HepG2 (cell line): Measurements from ENCODE around the gene TMEM270. TPM values are rescaled to one million over a fixed set of nuclear protein-coding genes. Genes with fewer than 3 reads are reported as not detected.

Experiments used
- BORCS8-MEF2B ChIP-seq: sonication (generic); formaldehyde crosslinking; IDR thresholded peaks from 2 replicates; pipeline ENCODE4 v1.8.0; 2022; ENCODE audit warnings: mild to moderate bottlenecking, missing genetic modification reagents
- CTCF ChIP-seq: sonication (generic); formaldehyde crosslinking; IDR thresholded peaks from 2 replicates; pipeline ENCODE4 v1.5.0; 2020; ENCODE audit warnings: mild to moderate bottlenecking, missing genetic modification reagents, moderate library complexity
- GATAD2A ChIP-seq: IDR thresholded peaks from 2 replicates; pipeline ENCODE4 v1.6.1; 2016
- NR2F6 ChIP-seq, 2 experiments: IDR thresholded peaks; 2 replicates each; pipeline ENCODE4 v1.6.1; 2016; ENCODE audit warnings: antibody characterized with exemption in 1 of 2, mild to moderate bottlenecking in 1 of 2
- TAF15 ChIP-seq: fragments of 200-400 bp; formaldehyde crosslinking; IDR thresholded peaks from one replicate; pipeline ENCODE4 v1.6.1; 2018; ENCODE audit warnings: mild to moderate bottlenecking, low read depth, low read length; ENCODE audit not compliant: poor library complexity, severe bottlenecking
- ZFP36 ChIP-seq: fragments of 150-350 bp; IDR thresholded peaks from 2 replicates; pipeline ENCODE4 v1.6.1; 2018; ENCODE audit warnings: borderline replicate concordance, low read length, low read depth; ENCODE audit not compliant: partially characterized antibody
- ZNF20 ChIP-seq: sonication (generic); formaldehyde crosslinking; IDR thresholded peaks from 2 replicates; pipeline ENCODE4 v1.4.0; 2020; ENCODE audit warnings: mild to moderate bottlenecking, moderate library complexity, missing genetic modification reagents
- ZNF432 ChIP-seq: sonication (generic); formaldehyde crosslinking; IDR thresholded peaks from 2 replicates; pipeline ENCODE4 v1.5.0; 2020; ENCODE audit warnings: missing genetic modification reagents, mild to moderate bottlenecking, borderline replicate concordance
- ZNF441 ChIP-seq: sonication (generic); formaldehyde crosslinking; IDR thresholded peaks from 2 replicates; pipeline ENCODE4 v1.7.0; 2021; ENCODE audit warnings: missing genetic modification reagents, borderline replicate concordance
- ZNF558 ChIP-seq: sonication (generic); formaldehyde crosslinking; IDR thresholded peaks from 2 replicates; pipeline ENCODE4 v1.9.0; 2022; ENCODE audit warnings: mild to moderate bottlenecking, missing genetic modification reagents, borderline replicate concordance
- ZNF569 ChIP-seq: sonication (generic); formaldehyde crosslinking; IDR thresholded peaks from 2 replicates; pipeline ENCODE4 v1.5.0; 2020; ENCODE audit warnings: mild to moderate bottlenecking, missing genetic modification reagents, moderate library complexity, borderline replicate concordance
- ZUFSP ChIP-seq: sonication (generic); formaldehyde crosslinking; IDR thresholded peaks from 2 replicates; pipeline ENCODE4 v1.9.0; 2021; ENCODE audit warnings: missing genetic modification reagents, mild to moderate bottlenecking, borderline replicate concordance
- polyA plus RNA-seq, 8 experiments: library from polyadenylated mRNA; depleted of rRNA in 3 of 8; stranded (reverse) in 7 of 8; unstranded in 1 of 8; fragments of >200 nt; fragmentation: Illumina TruSeq in 4 of 8; extraction: Trizol in 4 of 8; gene quantifications; 2 replicates each; pipeline versions ENCODE4 v1.2.1 to v1.2.3, GENCODE V29; 2011 to 2016; ENCODE audit warnings: low read depth in 4 of 8, missing spikeins in 1 of 8, mixed read lengths in 1 of 8; ENCODE audit not compliant: insufficient read depth in 1 of 8
- total RNA-seq, 5 experiments: library from RNA; depleted of rRNA; stranded (reverse); fragments of >200 nt; fragmentation: Illumina TruSeq; extraction: Trizol; gene quantifications; 2 replicates each; pipeline ENCODE4 v1.2.3, GENCODE V29; 2016; ENCODE audit warnings: low read depth in 1 of 5
- TF ChIP-seq, protein P1 (sequence below), 2 experiments: IDR thresholded peaks; 2 replicates each; pipeline ENCODE4 v1.6.1; 2011 to 2012; ENCODE audit warnings: low read length in 2 of 2, borderline replicate concordance in 1 of 2, low read depth in 1 of 2, mild to moderate bottlenecking in 1 of 2, moderate library complexity in 1 of 2

Gene TMEM270
- total and polyA plus RNA-seq, 2 of the 13 experiments (the other 11 are each of a cell fraction or from before 2014, with no cell fraction given) = not detected

- TF ChIP-seq TAF15 = no peak
- no peak; the same call in 1 of the 2 replicates for TF ChIP-seq ZNF441 (CRISPR knock-in tag)
- no peak for TF ChIP-seq ZNF558 (CRISPR knock-in tag)
- no peak for TF ChIP-seq ZNF432
- no peak for TF ChIP-seq ZUFSP (CRISPR knock-in tag)
- no peak for TF ChIP-seq ZNF20 (CRISPR knock-in tag)
- peak; percentile 92 for TF ChIP-seq CTCF
- TF ChIP-seq GATAD2A = peak; percentile 42
- 0 out of 2 replicates have a peak, but pooled peaks have one; percentile 45 for TF ChIP-seq BORCS8-MEF2B (CRISPR knock-in tag)
- TF ChIP-seq ZFP36 = peak; percentile 31
- TF ChIP-seq, protein P1, sequence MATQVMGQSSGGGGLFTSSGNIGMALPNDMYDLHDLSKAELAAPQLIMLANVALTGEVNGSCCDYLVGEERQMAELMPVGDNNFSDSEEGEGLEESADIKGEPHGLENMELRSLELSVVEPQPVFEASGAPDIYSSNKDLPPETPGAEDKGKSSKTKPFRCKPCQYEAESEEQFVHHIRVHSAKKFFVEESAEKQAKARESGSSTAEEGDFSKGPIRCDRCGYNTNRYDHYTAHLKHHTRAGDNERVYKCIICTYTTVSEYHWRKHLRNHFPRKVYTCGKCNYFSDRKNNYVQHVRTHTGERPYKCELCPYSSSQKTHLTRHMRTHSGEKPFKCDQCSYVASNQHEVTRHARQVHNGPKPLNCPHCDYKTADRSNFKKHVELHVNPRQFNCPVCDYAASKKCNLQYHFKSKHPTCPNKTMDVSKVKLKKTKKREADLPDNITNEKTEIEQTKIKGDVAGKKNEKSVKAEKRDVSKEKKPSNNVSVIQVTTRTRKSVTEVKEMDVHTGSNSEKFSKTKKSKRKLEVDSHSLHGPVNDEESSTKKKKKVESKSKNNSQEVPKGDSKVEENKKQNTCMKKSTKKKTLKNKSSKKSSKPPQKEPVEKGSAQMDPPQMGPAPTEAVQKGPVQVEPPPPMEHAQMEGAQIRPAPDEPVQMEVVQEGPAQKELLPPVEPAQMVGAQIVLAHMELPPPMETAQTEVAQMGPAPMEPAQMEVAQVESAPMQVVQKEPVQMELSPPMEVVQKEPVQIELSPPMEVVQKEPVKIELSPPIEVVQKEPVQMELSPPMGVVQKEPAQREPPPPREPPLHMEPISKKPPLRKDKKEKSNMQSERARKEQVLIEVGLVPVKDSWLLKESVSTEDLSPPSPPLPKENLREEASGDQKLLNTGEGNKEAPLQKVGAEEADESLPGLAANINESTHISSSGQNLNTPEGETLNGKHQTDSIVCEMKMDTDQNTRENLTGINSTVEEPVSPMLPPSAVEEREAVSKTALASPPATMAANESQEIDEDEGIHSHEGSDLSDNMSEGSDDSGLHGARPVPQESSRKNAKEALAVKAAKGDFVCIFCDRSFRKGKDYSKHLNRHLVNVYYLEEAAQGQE (IDR thresholded peaks at IDR 0.05; ENCODE audit: borderline replicate concordance in 1 of 2, low read depth in 1 of 2, low read length in 2 of 2) = peak; percentile 9 to 79
- TF ChIP-seq ZNF569 (CRISPR knock-in tag) = no peak
- no peak for TF ChIP-seq NR2F6 (IDR thresholded peaks at IDR 0.05)
- peak; percentile 25; the same call in 1 of the 2 replicates for TF ChIP-seq NR2F6 (CRISPR knock-in tag; IDR thresholded peaks at IDR 0.05)
These were observed 49.2 kb upstream of the TMEM270 start (continued) for GRCh38 chr7:73811760-73812168.
